ENCODE measurements around the gene PCYOX1L. TPM values are rescaled to one million over a fixed set of nuclear protein-coding genes. Genes with fewer than 3 reads are reported as not detected.

The PCYOX1L gene
- polyA plus RNA-seq, 3 donors, result 9.8 to 31.8 (median 13.5) TPM

GRCh38 chr5:149322518-149322917 is 35.3 kb upstream of the PCYOX1L start:
- no peaks in the 10 kb centered on the region for H3K36me3 Mint-ChIP-seq
- H3K9ac ChIP-seq (ENCODE audit: insufficient read depth, low read length, poor library complexity, severe bottlenecking), result no peak overlapping the region
- no peak overlapping the region for H3K27ac Mint-ChIP-seq
- no peaks in the 10 kb centered on the region for H3K27me3 ChIP-seq (ENCODE audit: control insufficient read depth in 2 of 2, insufficient read depth in 2 of 2, low read length in 2 of 2)
- H3K9me3 Mint-ChIP-seq, result peaks cover 0 to 3% (median 2%) of the 10 kb centered on the region in 7 donors
- no peak overlapping the region for H3K4me2 ChIP-seq (replicated peaks; ENCODE audit: extremely low read depth, low read length, poor library complexity, severe bottlenecking)
- H3K4me3 ChIP-seq (replicated peaks in 1 of 3; ENCODE audit: low read depth in 2 of 3, low read length in 3 of 3), result no peak overlapping the region
- WGBS (ENCODE audit: insufficient coverage), result 96% methylated on average over 4 of the region's 12 CpGs
- H3K36me3 ChIP-seq (replicated peaks in 1 of 2; ENCODE audit: control insufficient read depth in 1 of 2, insufficient read depth in 2 of 2, low read length in 2 of 2), result no peaks in the 10 kb centered on the region
- no peak overlapping the region for H3K4me3 Mint-ChIP-seq
- no peaks in the 10 kb centered on the region for H4K20me1 ChIP-seq (ENCODE audit: insufficient read depth, low read length)
- H3K79me2 ChIP-seq (ENCODE audit: insufficient read depth, low read length), result no peaks in the 10 kb centered on the region
- H3K4me1 ChIP-seq (ENCODE audit: control insufficient read depth in 1 of 2, insufficient read depth in 2 of 2, low read length in 2 of 2), result no peaks in the 10 kb centered on the region
- TF ChIP-seq, protein P1, sequence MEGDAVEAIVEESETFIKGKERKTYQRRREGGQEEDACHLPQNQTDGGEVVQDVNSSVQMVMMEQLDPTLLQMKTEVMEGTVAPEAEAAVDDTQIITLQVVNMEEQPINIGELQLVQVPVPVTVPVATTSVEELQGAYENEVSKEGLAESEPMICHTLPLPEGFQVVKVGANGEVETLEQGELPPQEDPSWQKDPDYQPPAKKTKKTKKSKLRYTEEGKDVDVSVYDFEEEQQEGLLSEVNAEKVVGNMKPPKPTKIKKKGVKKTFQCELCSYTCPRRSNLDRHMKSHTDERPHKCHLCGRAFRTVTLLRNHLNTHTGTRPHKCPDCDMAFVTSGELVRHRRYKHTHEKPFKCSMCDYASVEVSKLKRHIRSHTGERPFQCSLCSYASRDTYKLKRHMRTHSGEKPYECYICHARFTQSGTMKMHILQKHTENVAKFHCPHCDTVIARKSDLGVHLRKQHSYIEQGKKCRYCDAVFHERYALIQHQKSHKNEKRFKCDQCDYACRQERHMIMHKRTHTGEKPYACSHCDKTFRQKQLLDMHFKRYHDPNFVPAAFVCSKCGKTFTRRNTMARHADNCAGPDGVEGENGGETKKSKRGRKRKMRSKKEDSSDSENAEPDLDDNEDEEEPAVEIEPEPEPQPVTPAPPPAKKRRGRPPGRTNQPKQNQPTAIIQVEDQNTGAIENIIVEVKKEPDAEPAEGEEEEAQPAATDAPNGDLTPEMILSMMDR (IDR thresholded peaks at IDR 0.05), result no peak
- H3K27me3 Mint-ChIP-seq (ENCODE audit: low read depth in 3 of 3), result peaks cover 0 to 2% (median 0%) of the 10 kb centered on the region in 3 donors
- DNase-seq, result no peak
- intact Hi-C loops (cut with micrococcal nuclease), result no loop called here
- H3K27ac ChIP-seq (ENCODE audit: low read depth in 1 of 2, low read length in 2 of 2), result no peak overlapping the region
- no peaks in the 10 kb centered on the region for H3K9me3 ChIP-seq (replicated peaks in 1 of 2; ENCODE audit: control insufficient read depth in 1 of 2, insufficient read depth in 1 of 2, low read length in 2 of 2)
- H2AFZ ChIP-seq (ENCODE audit: insufficient read depth, low read depth, low read length, poor library complexity, severe bottlenecking), result no peak overlapping the region
- H3K4me1 Mint-ChIP-seq, result peaks cover 5% of the 10 kb centered on the region

GRCh38 chr5:149323210-149323609 is 34.6 kb upstream of the PCYOX1L start:
- no peaks in the 10 kb centered on the region for H3K9me3 ChIP-seq (replicated peaks in 1 of 2; ENCODE audit: control insufficient read depth in 1 of 2, insufficient read depth in 1 of 2, low read length in 2 of 2)
- Mint-ChIP-seq H3K4me3 (no peak overlapping the region), H3K27ac (no peak overlapping the region), H3K9me3 (peaks cover 0 to 3% (median 2%) of the 10 kb centered on the region in 7 donors), H3K27me3 (ENCODE audit: low read depth in 3 of 3) (peaks cover 0 to 2% (median 0%) of the 10 kb centered on the region in 3 donors), H3K36me3 (no peaks in the 10 kb centered on the region), H3K4me1 (peaks cover 5% of the 10 kb centered on the region)
- H3K4me2 ChIP-seq (replicated peaks; ENCODE audit: extremely low read depth, low read length, poor library complexity, severe bottlenecking), result no peak overlapping the region
- H3K9ac ChIP-seq (ENCODE audit: insufficient read depth, low read length, poor library complexity, severe bottlenecking), result no peak overlapping the region
- H3K4me3 ChIP-seq (replicated peaks in 1 of 3; ENCODE audit: low read depth in 2 of 3, low read length in 3 of 3), result no peak overlapping the region
- no peak overlapping the region for H2AFZ ChIP-seq (ENCODE audit: insufficient read depth, low read depth, low read length, poor library complexity, severe bottlenecking)
- no peaks in the 10 kb centered on the region for H3K36me3 ChIP-seq (replicated peaks in 1 of 2; ENCODE audit: control insufficient read depth in 1 of 2, insufficient read depth in 2 of 2, low read length in 2 of 2)
- no peaks in the 10 kb centered on the region for H3K27me3 ChIP-seq (ENCODE audit: control insufficient read depth in 2 of 2, insufficient read depth in 2 of 2, low read length in 2 of 2)
- H3K4me1 ChIP-seq (ENCODE audit: control insufficient read depth in 1 of 2, insufficient read depth in 2 of 2, low read length in 2 of 2), result no peaks in the 10 kb centered on the region
- intact Hi-C loops (cut with micrococcal nuclease), result no loop called here
- DNase-seq, result no peak
- no peak overlapping the region for H3K27ac ChIP-seq (ENCODE audit: low read depth in 1 of 2, low read length in 2 of 2)
- H4K20me1 ChIP-seq (ENCODE audit: insufficient read depth, low read length), result no peaks in the 10 kb centered on the region
- TF ChIP-seq, protein P1 (IDR thresholded peaks at IDR 0.05), result no peak
- H3K79me2 ChIP-seq (ENCODE audit: insufficient read depth, low read length), result no peaks in the 10 kb centered on the region

Measured in CD14-positive monocyte (primary cell).